GM04503 (cell line): ENCODE measurements around the gene GIPC3.

Experiments used
- DNase-seq: peaks from one replicate; pipeline ENCODE4 v3.0.0-alpha.2; 2012; ENCODE audit warnings: low read depth

GIPC3 gene

DNA sequence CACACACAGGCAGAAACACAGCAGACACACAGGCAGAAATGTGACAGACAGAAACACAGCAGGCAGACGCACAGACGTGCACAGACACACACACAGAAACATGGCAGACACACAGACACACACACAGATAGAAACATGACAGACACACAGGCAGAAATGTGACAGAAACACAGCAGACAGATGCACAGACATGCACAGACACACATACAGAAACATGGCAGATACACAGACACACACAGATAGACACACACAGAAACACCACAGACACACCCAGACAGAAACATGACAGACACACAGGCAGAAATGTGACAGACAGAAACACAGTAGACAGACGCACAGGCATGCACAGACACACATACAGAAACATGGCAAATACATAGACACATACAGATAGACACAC, 20.1 kb downstream of the GIPC3 start:
- no peak for DNase-seq

DNA sequence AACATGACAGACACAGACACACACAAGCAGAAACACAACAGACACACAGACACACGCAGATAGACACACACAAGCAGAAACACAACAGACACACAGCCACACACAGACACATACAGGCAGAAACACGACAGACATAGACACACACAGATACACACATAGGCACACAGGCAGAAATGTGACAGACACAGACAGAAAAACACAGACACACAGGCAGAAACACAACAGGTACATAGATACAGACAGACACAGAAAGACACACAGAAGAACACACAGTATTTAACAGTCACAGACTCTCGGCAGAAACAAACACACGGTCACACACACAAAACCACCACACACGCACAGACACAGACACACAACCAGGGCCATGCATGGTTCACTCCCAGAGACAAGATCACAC, 20.5 kb downstream of the GIPC3 start:
- DNase-seq: no peak

DNA sequence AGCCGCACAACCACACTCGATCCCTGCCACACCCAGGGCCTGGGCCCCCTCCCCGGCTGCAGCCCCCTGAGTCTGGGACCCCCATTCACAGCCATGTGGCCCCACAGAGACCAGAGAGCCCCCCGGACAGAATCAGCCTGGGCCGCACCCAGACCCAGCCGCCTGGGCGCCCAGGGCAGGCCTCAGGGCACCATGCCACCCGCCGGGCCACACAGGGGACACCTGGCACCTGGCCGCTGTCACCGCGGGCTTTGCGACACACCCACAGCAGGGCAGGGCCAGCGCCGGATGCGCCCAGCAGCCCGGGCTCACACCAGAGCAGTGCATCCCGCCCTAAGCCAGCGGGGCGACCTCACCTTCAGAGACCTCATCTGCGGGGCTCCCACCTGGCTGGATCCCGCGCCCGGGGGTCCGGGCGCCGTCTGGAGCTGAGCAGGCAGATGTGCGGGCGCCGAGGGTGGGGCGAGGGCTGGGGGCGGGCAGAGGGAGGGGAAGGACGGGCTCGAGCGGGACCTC, 21.0 kb downstream of the GIPC3 start:
- no peak for DNase-seq

DNA sequence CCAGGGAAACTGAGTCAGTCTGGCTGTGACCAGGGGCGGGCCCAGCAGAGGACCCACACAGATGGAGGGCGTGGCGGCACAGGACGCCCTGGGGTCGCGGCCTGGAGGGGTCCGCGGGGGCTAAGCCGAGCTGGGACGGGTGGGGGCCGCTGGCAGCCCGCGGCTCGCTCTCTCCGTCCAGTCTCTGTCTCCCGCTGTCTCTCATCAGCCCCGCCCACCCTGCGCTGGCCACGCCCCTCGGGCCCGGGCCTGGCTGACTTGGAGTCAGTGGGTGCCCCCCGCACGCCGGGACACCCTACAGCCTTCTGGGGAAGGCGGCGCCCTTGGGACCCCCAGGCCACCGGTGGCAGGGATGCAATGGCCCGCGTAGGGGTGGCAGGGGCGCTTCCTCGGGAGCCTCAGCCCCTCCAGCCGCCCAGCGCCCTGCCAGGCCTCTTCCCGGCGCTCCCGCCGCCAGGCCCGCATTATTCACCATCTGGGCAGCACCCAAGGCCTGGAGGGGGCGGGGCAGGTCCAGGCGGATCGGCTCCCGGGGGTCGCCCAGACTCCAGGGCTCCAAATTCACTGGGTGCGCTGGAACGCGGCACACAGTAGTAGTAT, 21.5 kb downstream of the GIPC3 start, which contains the start of gene TBXA2R:
Gene TBXA2R (minus strand): TSS at position 186 of the 600 bp plus-strand sequence. CDS start 6,241 bp downstream, outside the sequence.
- DNase-seq: no peak

DNA sequence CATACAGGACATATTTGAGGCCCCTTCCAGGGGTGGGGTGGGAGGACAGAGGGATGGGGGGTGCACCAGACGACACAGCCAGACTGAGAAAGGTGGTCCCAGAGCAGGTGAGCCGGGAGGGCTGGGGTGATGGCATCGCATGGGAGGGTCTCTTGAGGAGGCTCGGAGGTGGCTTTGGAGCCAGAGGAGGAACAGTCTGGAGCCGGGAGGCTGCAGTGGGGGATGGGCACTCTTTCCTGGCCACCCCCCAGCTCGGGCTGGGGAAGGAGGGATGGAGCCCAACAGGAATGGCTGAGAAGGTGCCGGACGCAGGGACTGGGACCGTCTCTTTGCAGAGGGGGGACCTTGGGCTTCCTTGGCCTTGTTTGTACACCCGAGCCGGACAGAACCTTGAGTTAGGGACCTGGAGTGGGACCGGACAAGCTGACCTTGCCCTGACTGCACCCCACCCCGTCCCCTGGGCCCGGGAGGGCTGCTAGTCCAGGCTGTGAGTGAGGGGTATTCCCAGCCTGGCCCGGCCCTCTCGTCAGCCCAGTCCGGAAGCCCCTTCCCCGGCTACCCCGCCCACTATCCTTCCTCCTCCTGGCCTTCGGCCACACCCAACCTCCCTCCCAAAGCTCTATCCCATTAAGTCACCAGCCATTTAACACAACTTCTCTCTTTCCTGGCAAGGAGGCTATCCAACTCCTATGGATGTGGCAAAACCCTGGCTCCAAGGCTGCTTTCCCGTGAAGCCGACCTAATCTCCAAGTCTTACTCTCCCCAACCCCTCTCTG, 22.2 kb downstream of the GIPC3 start:
- DNase-seq: no peak

DNA sequence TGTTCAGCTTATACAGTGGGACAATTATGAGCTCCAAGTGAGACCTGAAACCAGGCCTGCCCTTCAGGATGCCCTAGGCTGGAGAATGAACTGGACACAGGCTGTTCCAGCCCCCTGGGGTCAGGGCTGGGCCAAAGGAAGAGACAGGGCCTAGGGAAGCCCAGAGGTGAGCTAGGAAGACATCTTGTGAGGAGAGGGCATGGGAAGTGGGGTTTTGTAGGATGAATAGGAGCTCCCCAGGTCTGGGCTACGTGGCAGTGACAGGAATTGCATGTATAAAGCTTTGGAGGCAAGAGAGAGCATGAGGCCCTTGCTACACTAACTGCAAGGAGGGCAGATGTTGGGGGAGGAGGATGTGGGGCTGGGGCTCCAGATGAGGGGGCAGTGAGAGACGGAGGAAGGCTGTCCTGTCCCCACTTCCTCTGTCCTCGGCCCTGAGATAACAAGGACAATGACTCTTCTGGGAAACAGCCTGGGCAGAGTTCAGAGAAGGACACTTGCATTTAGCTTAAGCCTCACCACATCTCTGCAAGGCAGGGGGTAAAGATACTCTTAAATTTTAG, 22.9 kb downstream of the GIPC3 start:
- no peak for DNase-seq

DNA sequence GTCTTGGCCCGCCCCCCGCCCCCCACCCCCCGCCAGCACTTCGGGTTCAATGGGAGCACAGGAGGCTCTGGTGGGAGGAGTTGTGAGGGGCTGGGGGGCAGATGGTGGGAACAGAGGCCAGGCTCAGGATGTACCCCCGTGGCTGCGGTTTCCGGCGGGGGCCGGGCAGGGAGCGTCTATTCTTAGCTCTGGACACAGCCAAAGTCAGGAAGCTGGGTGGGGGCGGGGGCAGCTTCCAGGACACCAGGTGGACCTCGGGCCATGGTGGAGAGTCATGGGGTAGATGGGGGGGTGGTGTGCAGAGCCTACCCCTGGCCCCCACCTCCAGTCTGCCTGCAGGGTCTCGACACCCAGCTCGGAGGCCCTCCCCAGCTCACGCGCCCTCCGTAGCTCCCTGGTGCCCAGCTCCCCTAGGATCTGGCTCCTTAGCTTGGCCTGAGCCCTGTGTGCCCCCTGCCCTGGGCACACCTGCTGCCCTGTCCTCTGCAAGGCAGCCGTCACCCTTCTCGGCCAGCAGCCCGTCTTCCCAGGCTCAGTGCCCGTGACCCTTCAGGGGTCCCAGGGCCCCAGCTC, 23.6 kb downstream of the GIPC3 start:
- no peak for DNase-seq

DNA sequence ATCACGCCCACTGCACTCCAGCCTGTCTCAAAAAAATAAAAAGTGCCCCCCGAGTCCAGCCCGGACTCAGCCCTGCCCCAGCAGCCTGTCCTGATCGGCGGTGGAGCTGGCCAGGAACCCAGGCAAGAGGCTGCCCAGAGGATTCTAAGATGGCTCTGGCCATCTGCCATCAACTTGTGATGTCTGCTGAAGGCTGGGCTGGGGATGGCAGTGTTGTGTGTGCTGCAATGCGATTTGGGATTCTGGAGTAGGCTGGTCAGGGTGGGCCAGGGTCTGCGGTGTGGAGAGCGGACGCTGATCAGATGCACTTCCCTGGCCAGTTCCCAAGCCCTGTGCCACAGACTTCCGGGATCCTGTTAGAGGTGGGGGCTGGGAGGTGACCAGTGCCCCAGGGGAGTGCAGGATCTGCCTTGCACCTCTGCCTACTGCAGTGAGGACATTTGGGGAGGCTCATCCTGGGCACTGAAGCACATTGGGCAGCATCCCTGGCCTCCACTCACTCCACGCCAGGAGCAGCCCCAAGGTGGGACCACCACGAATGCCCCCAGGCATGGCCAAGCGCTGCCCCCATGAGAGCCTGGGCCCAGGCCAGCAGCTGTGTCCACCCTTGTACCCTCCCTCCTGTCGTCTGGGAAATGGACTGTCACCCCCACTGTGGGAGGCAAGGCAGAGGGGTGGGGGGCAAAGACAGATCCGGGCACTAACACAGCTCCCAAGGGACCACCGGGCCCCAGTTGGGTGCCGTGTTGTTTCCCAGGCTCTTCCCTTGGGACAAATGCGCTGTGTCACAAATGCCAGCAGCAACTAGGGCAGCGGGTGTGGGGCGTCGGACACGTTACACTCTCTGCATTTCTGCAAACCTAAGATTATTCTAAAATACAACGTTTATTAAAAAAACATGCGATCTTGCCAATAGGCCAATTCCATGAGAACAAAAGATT, 24.8 kb downstream of the GIPC3 start:
- DNase-seq: no peak

DNA sequence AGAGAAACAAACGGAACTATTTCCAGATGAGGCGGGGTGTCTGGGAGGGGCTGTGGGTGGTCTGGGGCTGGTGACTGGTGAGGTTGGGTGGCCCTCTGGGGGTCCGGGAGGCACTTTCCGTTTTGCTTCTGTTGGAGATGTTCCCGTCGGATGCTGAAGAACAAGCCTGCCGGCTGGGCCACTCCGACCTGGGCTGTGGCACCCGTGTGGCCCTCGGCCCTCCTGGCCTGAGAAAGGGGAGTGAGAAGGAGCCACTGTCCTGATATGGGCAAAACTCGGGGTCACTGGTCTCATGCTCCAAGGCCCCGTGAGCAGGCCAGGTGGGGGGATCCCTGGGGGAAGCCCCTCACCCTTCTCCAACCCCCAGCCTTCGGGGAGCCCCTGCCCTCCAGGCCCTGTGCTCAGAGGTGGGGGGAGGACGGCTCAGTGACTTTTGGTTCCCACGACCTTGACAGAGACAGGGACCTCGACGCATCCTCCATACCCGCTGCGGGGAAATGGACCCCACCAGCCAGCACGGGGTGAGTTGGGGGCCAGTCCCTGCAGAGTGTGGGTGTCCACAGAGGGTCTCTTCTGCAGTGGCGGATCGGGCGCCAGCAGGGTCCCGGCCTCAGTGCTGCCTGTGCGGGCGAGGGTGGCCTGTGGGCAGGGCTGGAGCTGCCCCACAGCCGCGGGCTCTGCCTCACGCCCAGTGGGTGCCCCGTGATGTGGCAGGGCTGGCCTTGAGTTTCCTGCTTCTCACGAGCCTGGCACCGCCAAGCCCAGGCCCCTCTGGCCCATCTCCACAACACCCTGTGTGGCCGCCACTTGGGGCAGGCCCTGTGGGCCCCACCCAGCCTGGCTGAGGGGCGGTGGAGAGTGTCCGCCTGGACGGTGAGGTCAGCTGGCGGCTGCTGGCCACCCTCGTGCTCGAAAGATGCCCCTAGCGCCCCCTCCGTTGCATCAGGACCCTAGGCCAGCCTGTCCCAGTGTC, 25.8 kb downstream of the GIPC3 start:
- DNase-seq: no peak

DNA sequence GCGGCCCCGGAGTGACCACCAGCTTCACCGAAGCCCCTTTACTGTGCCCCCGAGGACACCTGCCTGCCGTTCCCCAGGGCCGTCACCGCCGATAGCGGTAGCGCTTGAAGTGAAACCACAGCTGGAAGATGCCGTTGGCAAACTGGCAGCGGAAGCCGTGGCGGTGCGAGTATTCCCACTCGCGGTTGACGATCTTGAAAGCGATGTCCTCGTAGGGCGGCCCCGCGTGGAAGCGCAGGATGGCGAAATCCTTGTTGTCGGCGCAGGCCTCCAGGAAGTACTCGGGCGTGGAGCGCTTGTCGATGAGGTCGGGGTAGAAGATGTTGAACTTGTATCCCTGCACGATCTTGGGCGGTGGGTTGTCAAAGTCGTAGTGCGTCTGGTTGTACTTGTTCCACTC, 26.6 kb downstream of the GIPC3 start:
- no peak for DNase-seq

DNA sequence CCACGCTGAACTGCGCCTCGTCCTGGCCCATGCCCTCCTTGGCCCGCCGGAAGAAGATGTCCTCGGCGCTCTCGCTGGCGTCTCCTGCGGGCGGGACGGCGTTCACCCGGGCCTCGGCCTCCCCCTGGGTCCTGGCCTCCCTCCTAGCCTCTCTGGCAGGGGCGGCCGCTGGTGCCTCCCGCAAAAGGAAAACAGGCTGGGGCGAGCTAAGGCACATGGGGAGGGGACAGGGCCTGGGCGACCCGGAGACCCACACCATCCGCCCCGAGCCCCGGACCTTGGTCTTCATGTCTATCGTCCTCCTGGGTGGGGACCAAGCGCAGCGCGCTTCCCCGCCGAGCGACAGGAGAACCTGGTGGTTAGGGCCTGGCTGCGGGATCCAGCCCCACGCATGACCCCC, 27.1 kb downstream of the GIPC3 start:
- no peak for DNase-seq

DNA sequence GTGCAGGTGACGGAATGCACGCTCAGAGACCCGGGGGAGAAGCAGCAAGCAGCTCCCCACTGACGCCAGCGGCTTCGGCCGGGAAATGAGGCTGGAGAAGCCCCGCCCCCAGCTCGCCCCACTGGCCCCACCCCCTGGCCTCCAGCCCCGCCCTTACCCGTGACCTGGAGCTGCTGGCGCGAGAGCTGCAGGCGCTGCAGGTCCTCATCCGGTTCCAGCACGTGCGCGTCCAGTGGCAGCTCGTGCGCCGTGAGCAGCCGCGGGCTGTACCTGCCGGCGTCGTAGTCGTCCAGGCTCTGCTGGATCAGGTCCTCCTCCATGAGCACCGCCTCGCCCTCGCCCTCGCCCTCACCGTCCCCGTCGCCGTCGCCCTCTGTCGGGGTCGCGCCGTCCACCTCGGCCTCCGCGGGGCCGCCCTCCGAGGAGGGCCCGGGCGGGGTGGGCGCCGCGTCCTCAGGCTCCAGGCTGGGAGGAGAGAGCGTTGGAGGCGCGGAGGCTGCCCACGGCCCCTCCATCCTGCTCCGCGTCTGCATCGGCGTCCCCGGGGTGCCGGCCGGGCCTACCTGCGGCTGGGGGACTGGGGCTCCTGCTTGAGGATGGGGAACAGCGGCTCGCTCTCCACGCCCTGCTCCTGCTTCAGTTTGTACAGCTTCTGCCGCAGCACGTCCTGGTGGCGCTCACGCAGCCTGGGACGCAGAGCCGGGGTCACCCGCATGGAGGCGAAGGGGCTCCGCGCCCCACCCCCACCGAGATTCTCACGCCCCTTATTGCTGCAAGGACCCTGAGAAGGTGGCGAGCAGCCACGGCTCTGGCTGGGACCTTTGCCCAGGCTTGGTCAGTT, 27.8 kb downstream of the GIPC3 start:
- DNase-seq: no peak

DNA sequence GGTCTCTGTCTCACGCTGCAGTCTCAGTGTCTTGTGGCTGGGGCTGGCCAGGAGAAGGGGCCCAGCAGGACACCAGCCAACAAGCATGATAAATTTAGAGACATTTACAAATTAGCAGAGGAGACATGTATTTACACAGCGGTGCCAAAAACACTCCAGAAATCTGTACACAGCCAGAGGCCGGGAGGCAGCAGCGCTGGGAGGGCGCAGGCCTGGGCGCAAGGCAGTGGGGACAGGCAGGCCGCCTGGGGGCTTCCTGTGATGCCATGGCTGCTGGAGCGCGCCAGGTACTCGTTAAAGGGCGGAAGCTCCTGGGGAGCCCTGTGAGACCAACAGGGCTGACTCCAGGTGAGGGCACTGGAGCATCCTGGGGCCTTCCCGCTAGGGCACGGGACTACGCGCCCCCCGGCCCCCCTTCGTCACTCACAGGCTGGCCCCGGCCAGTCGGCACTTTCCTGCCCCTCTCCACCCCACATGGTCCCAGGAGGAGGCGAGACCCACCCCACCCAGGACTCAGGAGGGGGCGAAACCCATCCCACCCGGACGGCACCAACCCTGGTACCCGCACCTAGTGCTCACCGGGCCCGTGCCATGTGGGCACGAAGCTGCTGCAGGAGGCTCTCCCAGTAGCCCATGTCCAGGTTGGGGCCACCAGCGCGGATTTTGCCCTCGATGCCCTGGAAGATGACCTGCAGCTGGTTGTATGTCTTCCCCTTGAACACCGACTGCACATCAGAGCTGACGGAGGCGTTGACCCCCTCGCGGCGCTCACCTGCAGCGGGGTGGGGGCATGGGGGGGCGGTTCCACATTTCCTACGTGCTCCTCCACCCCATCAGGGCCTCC, 28.8 kb downstream of the GIPC3 start:
- DNase-seq: no peak

DNA sequence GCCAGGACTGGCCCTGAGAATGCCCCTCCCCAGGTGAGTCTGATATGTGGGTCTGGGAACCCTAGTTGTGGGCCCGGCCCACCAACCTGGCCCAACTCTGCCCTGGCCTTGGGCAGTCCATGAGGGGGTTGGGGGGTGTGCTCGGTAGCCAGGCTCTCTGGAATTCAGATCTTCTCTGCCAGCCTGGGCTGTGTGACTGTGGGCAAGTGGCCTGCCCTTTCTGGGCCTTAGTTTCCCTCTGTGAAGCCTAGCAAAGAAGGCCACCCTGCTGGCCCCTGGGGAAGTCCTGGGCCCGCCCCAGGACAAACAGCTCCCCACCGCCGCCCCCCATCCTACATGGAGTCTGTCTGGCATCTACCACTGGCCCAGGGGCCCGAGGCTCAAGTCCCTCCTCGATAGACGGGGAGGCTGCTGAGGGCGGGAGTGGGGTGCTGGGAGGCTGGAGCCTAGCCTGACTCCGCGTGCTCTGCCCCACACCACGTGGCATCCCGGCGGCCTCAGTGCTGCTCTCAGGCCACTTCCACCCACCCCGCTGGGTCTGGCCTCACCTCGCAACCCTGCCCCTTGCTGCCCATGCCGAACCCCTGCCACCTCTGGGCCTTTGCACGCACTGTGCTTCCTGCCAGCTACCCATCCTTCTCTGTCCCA, 29.7 kb downstream of the GIPC3 start:
- DNase-seq: no peak

DNA sequence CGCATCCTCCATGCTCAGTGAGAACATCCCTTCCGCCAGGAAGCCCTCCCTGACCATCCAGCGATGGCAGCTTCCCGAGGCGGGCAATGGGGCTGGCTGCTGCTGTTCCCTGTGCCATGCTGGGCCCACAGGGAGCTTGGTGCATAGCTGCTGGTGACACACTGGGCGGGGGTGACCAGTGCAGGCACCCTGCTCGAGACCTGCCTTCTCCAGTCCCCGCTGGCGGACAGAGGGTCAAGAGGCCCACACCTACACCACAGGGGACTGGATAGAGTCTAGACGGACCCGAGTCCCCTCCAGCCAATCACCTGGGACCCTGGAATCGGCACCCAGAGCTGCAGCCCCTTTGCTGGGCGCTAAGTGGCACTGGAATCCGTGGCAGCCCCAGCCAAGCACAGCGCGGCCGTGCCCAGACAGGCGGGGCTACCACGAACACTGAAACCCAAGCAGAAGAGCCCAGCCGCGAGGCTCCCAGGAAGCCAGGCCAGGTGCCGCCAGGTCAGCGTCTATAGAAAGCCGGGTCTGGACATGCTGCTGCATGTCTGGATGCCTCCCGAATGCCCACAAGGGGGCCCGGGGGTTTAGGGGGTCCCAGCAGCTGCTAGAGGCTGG, 30.4 kb downstream of the GIPC3 start:
- no peak for DNase-seq

DNA sequence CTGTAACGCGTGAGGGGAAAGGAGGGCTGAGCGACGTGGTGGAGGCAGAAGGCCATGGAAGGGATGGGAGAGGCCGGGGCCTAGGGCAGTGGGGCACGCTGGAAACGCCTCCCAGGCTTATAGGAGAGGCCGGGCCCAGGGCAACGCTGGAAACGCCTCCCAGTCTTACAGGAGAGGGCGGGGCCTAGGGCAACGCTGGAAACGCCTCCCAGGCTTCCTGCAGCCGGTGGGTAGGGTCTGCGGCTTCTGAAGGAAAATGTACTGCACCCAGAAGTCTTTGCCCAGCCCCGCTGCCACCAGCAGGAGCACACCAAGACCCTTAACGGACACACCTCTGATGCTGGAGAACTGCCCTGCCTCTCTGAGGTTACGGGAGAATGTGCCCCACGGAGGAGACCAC, 32.2 kb downstream of the GIPC3 start:
- DNase-seq: no peak

DNA sequence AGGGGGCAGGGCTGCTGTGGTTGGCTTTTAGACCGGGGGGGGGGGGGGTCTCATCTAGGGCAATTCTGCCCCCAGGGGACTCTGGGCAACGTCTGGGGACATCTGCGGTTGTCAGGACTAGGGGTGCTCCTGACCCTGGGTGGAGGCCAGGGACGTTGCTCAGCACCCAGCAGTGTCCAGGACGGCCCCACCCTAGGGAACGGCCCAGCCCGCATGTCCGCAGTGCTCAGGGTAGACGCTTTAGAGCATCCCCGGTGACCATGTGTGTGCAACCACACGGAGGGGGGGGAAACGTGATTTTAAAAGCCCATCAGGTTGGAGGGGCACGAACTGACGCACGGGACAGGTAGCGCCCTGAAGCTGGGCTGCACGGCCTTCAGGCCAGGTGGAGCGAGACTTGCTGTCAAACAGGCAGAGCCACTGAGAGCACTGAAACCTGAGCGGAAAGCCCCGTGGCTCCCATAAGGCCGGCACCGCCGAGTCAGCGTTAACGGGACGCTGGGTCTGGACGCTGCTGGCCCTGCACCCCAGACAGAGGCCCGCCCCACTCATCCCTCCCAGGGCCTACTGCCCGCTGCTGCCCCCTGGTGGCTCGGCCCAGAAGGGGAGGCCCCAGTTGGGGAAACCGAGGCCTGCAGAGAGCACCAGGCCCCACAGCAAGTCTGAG, 33.0 kb downstream of the GIPC3 start:
- no peak for DNase-seq
